ENCODE measurements around the gene RRAD.

The RRAD gene

GRCh38 chr16:66928702-66929388 is 3.5 kb upstream of the RRAD start:
- Histone ChIP-seq H3K9me3 (ENCODE audit: control extremely low read depth in 1 of 5, control insufficient read depth in 4 of 5, insufficient read depth in 2 of 5, low read depth in 1 of 5, low read length in 4 of 5) (no peaks in the 10 kb centered on the region), H3K27me3 (replicated peaks in 2 of 5; ENCODE audit: control insufficient read depth in 4 of 5, insufficient read depth in 5 of 5, low read length in 4 of 5) (peaks cover 0 to 35% (median 15%) of the 10 kb centered on the region in 5 experiments), H3K27ac (ENCODE audit: insufficient read depth in 1 of 2, low read depth in 1 of 2, low read length in 2 of 2, poor library complexity in 1 of 2, severe bottlenecking in 2 of 2) (no peak overlapping the region), H3K4me1 (ENCODE audit: control extremely low read depth in 1 of 4, control insufficient read depth in 4 of 4, insufficient read depth in 4 of 4, low read length in 3 of 4) (peaks cover 3 to 30% (median 24%) of the 10 kb centered on the region in 4 experiments), H3K4me3 (ENCODE audit: control insufficient read depth in 1 of 7, extremely low read depth in 1 of 7, insufficient read depth in 4 of 7, low read depth in 2 of 7, low read length in 6 of 7) (no peak overlapping the region), H3K36me3 (ENCODE audit: control insufficient read depth in 4 of 4, insufficient read depth in 4 of 4, low read length in 3 of 4) (peaks cover 0 to 13% (median 2%) of the 10 kb centered on the region in 4 experiments)
- WGBS (ENCODE audit: insufficient coverage) = 86% methylated on average over 7 of the region's 10 CpGs
- DNase-seq = peak; percentile 64 to 66 (median 66)
- POLR2A ChIA-PET = no interaction called here
- CTCF ChIA-PET = interaction anchor here (0.6 to 20.4 kb wide), 7 partner anchors 10 to 99 kb away, joined by 3 to 473 read pairs (median 5); partner anchors contain the start of gene NAE1

GRCh38 chr16:66927918-66928649 is 2.7 kb upstream of the RRAD start:
- Histone ChIP-seq H3K27ac (ENCODE audit: insufficient read depth in 1 of 2, low read depth in 1 of 2, low read length in 2 of 2, poor library complexity in 1 of 2, severe bottlenecking in 2 of 2) (no peak overlapping the region), H3K4me1 (ENCODE audit: control extremely low read depth in 1 of 4, control insufficient read depth in 4 of 4, insufficient read depth in 4 of 4, low read length in 3 of 4) (peaks cover 0 to 22% (median 16%) of the 10 kb centered on the region in 4 experiments), H3K4me3 (ENCODE audit: control insufficient read depth in 1 of 7, extremely low read depth in 1 of 7, insufficient read depth in 4 of 7, low read depth in 2 of 7, low read length in 6 of 7) (no peak overlapping the region), H3K27me3 (replicated peaks in 2 of 5; ENCODE audit: control insufficient read depth in 4 of 5, insufficient read depth in 5 of 5, low read length in 4 of 5) (peaks cover 0 to 41% (median 19%) of the 10 kb centered on the region in 5 experiments), H3K9me3 (ENCODE audit: control extremely low read depth in 1 of 5, control insufficient read depth in 4 of 5, insufficient read depth in 2 of 5, low read depth in 1 of 5, low read length in 4 of 5) (no peaks in the 10 kb centered on the region), H3K36me3 (ENCODE audit: control insufficient read depth in 4 of 4, insufficient read depth in 4 of 4, low read length in 3 of 4) (peaks cover 0 to 13% (median 2%) of the 10 kb centered on the region in 4 experiments)
- DNase-seq = no peak
- 95% methylated on average over 7 of the region's 8 CpGs for WGBS (ENCODE audit: insufficient coverage)
- ChIA-PET POLR2A (no interaction called here), CTCF (interaction anchor here (0.6 to 20.4 kb wide), 8 partner anchors 9 to 98 kb away, joined by 3 to 473 read pairs (median 4); partner anchors contain the start of genes CDH16 and NAE1)

GRCh38 chr16:66926961-66927436 is 1.7 kb upstream of the RRAD start:
- H3K4me3 ChIP-seq (ENCODE audit: control insufficient read depth in 1 of 7, extremely low read depth in 1 of 7, insufficient read depth in 4 of 7, low read depth in 2 of 7, low read length in 6 of 7) = no peak overlapping the region
- H3K4me1 ChIP-seq (ENCODE audit: control extremely low read depth in 1 of 4, control insufficient read depth in 4 of 4, insufficient read depth in 4 of 4, low read length in 3 of 4) = peaks cover 0 to 18% (median 15%) of the 10 kb centered on the region in 4 experiments
- peak in 1 of 3 donors; percentile 27 for DNase-seq
- peaks cover 0 to 47% (median 23%) of the 10 kb centered on the region in 5 experiments for H3K27me3 ChIP-seq (replicated peaks in 2 of 5; ENCODE audit: control insufficient read depth in 4 of 5, insufficient read depth in 5 of 5, low read length in 4 of 5)
- POLR2A ChIA-PET = no interaction called here
- CTCF ChIA-PET = interaction anchor here (1.1 to 20.4 kb wide), 4 partner anchors 8 to 28 kb away, joined by 3 to 473 read pairs (median 3); partner anchors contain the start of gene CDH16
- no peaks in the 10 kb centered on the region for H3K9me3 ChIP-seq (ENCODE audit: control extremely low read depth in 1 of 5, control insufficient read depth in 4 of 5, insufficient read depth in 2 of 5, low read depth in 1 of 5, low read length in 4 of 5)
- H3K36me3 ChIP-seq (ENCODE audit: control insufficient read depth in 4 of 4, insufficient read depth in 4 of 4, low read length in 3 of 4) = peaks cover 0 to 7% (median 2%) of the 10 kb centered on the region in 4 experiments
- H3K27ac ChIP-seq (ENCODE audit: insufficient read depth in 1 of 2, low read depth in 1 of 2, low read length in 2 of 2, poor library complexity in 1 of 2, severe bottlenecking in 2 of 2) = no peak overlapping the region
- WGBS (ENCODE audit: insufficient coverage) = 34% methylated on average over 3 of the region's 3 CpGs

- DNase-seq = peak in 1 of 3 donors; percentile 31
- ChIA-PET CTCF (interaction anchor here (0.7 to 20.4 kb wide), 7 partner anchors 8 to 520 kb away, joined by 3 to 473 read pairs (median 3); partner anchors contain the start of gene CDH16), POLR2A (no interaction called here)
- 89% methylated on average over 4 of the region's 5 CpGs for WGBS (ENCODE audit: insufficient coverage)
- H3K27ac ChIP-seq (ENCODE audit: insufficient read depth in 1 of 2, low read depth in 1 of 2, low read length in 2 of 2, poor library complexity in 1 of 2, severe bottlenecking in 2 of 2) = no peak overlapping the region
- H3K36me3 ChIP-seq (ENCODE audit: control insufficient read depth in 4 of 4, insufficient read depth in 4 of 4, low read length in 3 of 4) = peaks cover 0 to under 1% (median 0%) of the 10 kb centered on the region in 4 experiments
- peaks cover 0 to 53% (median 28%) of the 10 kb centered on the region in 5 experiments for H3K27me3 ChIP-seq (replicated peaks in 2 of 5; ENCODE audit: control insufficient read depth in 4 of 5, insufficient read depth in 5 of 5, low read length in 4 of 5)
- H3K9me3 ChIP-seq (ENCODE audit: control extremely low read depth in 1 of 5, control insufficient read depth in 4 of 5, insufficient read depth in 2 of 5, low read depth in 1 of 5, low read length in 4 of 5) = no peaks in the 10 kb centered on the region
- H3K4me3 ChIP-seq (ENCODE audit: control insufficient read depth in 1 of 7, extremely low read depth in 1 of 7, insufficient read depth in 4 of 7, low read depth in 2 of 7, low read length in 6 of 7) = no peak overlapping the region
- H3K4me1 ChIP-seq (ENCODE audit: control extremely low read depth in 1 of 4, control insufficient read depth in 4 of 4, insufficient read depth in 4 of 4, low read length in 3 of 4) = peaks cover 0 to 18% (median 15%) of the 10 kb centered on the region in 4 experiments
Observed at GRCh38 chr16:66926171-66926947, 1.0 kb upstream of the RRAD start.

- 7% methylated on average over 65 of the region's 72 CpGs for WGBS (ENCODE audit: insufficient coverage)
- CTCF ChIA-PET = interaction anchor here (0.7 to 20.4 kb wide), 4 partner anchors 8 to 57 kb away, joined by 3 to 473 read pairs (median 3); no protein-coding TSS in a partner anchor
- Histone ChIP-seq H3K36me3 (ENCODE audit: control insufficient read depth in 4 of 4, insufficient read depth in 4 of 4, low read length in 3 of 4) (no peaks in the 10 kb centered on the region), H3K4me1 (ENCODE audit: control extremely low read depth in 1 of 4, control insufficient read depth in 4 of 4, insufficient read depth in 4 of 4, low read length in 3 of 4) (peaks cover 0 to 18% (median 15%) of the 10 kb centered on the region in 4 experiments), H3K4me3 (ENCODE audit: control insufficient read depth in 1 of 7, extremely low read depth in 1 of 7, insufficient read depth in 4 of 7, low read depth in 2 of 7, low read length in 6 of 7) (peak overlapping the region in 4 of 7 experiments; percentile 13 to 50 (median 34)), H3K27ac (ENCODE audit: insufficient read depth in 1 of 2, low read depth in 1 of 2, low read length in 2 of 2, poor library complexity in 1 of 2, severe bottlenecking in 2 of 2) (no peak overlapping the region), H3K9me3 (ENCODE audit: control extremely low read depth in 1 of 5, control insufficient read depth in 4 of 5, insufficient read depth in 2 of 5, low read depth in 1 of 5, low read length in 4 of 5) (no peaks in the 10 kb centered on the region), H3K27me3 (replicated peaks in 2 of 5; ENCODE audit: control insufficient read depth in 4 of 5, insufficient read depth in 5 of 5, low read length in 4 of 5) (peaks cover 0 to 64% (median 33%) of the 10 kb centered on the region in 5 experiments)
- peak in 1 of 3 donors; percentile 39 for DNase-seq
- POLR2A ChIA-PET = no interaction called here
Observed at GRCh38 chr16:66924527-66925321, 611 bp downstream of the RRAD start.

GRCh38 chr16:66923866-66924265 is 1.5 kb downstream of the RRAD start:
- POLR2A ChIA-PET = no interaction called here
- Histone ChIP-seq H3K4me1 (ENCODE audit: control extremely low read depth in 1 of 4, control insufficient read depth in 4 of 4, insufficient read depth in 4 of 4, low read length in 3 of 4) (peaks cover 0 to 18% (median 15%) of the 10 kb centered on the region in 4 experiments), H3K27ac (ENCODE audit: insufficient read depth in 1 of 2, low read depth in 1 of 2, low read length in 2 of 2, poor library complexity in 1 of 2, severe bottlenecking in 2 of 2) (no peak overlapping the region), H3K27me3 (replicated peaks in 2 of 5; ENCODE audit: control insufficient read depth in 4 of 5, insufficient read depth in 5 of 5, low read length in 4 of 5) (peaks cover 0 to 64% (median 36%) of the 10 kb centered on the region in 5 experiments), H3K9me3 (ENCODE audit: control extremely low read depth in 1 of 5, control insufficient read depth in 4 of 5, insufficient read depth in 2 of 5, low read depth in 1 of 5, low read length in 4 of 5) (no peaks in the 10 kb centered on the region), H3K36me3 (ENCODE audit: control insufficient read depth in 4 of 4, insufficient read depth in 4 of 4, low read length in 3 of 4) (no peaks in the 10 kb centered on the region), H3K4me3 (ENCODE audit: control insufficient read depth in 1 of 7, extremely low read depth in 1 of 7, insufficient read depth in 4 of 7, low read depth in 2 of 7, low read length in 6 of 7) (no peak overlapping the region)
- CTCF ChIA-PET = interaction anchor here (20.4 kb wide), 1 partner anchor 25 kb away, joined by 473 read pairs; no protein-coding TSS in a partner anchor
- DNase-seq = no peak
- 67% methylated on average over 2 of the region's 3 CpGs for WGBS (ENCODE audit: insufficient coverage)
